Measurements from ENCODE around the gene NR1H3.

DNA sequence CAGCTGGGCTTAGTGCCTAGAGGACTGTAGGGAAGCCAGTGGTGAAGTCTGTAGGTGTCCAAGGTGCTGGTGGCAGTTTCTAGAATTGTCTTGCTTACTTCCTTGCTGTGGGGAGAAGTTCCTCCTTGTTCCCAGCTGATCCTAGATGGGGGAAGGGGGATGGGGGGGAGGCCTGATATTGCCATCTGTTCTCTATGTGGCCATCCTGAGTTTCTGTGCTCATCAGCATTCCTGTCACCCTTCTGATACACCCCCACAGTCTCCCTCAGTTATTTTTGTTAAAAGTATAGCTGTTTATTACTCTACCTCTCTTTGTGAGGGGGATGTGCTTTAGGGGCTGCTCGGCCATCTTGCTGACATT lies 48.7 kb downstream of the NR1H3 start:
- no peak for TF ChIP-seq POLR2A (IDR thresholded peaks at IDR 0.05)
- TF ChIP-seq, protein P1, sequence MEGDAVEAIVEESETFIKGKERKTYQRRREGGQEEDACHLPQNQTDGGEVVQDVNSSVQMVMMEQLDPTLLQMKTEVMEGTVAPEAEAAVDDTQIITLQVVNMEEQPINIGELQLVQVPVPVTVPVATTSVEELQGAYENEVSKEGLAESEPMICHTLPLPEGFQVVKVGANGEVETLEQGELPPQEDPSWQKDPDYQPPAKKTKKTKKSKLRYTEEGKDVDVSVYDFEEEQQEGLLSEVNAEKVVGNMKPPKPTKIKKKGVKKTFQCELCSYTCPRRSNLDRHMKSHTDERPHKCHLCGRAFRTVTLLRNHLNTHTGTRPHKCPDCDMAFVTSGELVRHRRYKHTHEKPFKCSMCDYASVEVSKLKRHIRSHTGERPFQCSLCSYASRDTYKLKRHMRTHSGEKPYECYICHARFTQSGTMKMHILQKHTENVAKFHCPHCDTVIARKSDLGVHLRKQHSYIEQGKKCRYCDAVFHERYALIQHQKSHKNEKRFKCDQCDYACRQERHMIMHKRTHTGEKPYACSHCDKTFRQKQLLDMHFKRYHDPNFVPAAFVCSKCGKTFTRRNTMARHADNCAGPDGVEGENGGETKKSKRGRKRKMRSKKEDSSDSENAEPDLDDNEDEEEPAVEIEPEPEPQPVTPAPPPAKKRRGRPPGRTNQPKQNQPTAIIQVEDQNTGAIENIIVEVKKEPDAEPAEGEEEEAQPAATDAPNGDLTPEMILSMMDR (IDR thresholded peaks at IDR 0.05) = no peak
